ENCODE results near the gene PLEKHH3. TPM values are rescaled to one million over a fixed set of nuclear protein-coding genes. Genes with fewer than 3 reads are reported as not detected.

The PLEKHH3 gene
- total and polyA plus RNA-seq, 3 donors from 2014 or later: 42.8 to 67.3 (median 65.8) TPM

DNA sequence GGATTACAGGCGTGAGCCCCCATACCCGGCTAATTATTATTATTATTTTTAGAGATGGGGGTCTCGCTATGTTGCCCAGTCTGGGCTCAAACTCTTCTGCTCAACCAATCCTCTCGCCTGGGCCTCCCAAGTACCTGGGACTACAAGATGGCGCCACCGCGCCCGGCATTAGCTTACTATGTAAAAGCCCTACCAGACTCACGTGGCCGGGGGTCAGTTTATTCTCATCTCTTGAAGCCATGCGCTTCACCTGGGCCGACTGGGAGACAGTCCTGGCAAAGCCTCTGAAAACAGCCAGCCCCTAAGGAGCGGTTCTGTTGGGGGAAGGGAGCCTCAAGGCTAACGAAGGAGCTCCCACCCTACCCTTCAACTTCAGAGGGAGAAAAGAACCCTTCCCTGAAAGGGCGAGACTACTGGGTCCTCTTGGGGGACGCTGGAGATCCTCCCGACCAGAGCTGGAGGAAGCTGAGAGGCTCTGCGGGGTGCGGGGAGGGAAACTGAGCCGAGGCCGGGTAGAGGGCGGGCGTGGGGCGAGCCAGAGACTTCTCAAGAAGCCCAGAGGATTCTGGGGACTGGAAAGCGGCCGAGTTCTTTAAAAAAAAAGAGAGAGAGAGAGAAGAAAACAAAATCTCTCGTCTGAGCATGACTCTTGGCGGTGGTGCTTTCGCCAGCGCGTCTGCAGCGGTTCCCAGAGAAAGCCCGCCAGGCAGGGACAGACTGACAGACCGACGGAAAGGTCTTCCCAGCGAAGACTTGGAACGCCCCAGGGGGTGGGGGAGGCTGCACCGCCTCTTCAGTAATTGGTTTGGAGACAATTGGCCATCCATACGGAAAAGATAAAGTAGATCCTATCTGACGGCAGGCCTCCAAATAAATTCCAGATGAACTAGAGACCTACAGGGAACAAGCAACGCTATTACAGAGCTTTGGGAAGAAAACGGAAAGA lies 23.3 kb downstream of the PLEKHH3 start:
- intact Hi-C loops (cut with DNase I; ENCODE audit: low total_unique reads): no loop called here
- Histone ChIP-seq H3K27me3 (no peaks in the 10 kb centered on the region), H3K4me3 (peak overlapping the region; percentile 27 to 29), H3K9me3 (no peaks in the 10 kb centered on the region), H3K4me1 (peaks cover 20% of the 10 kb centered on the region), H3K27ac (peak overlapping the region; percentile 87 to 94), H3K36me3 (ENCODE audit: low read depth, missing control alignments) (no peaks in the 10 kb centered on the region)
- 17 to 18% methylated on average over 40 to 42 of the region's 42 CpGs for WGBS, 2 donors
- DNase-seq: peak; percentile 81
- TF ChIP-seq, protein P1, sequence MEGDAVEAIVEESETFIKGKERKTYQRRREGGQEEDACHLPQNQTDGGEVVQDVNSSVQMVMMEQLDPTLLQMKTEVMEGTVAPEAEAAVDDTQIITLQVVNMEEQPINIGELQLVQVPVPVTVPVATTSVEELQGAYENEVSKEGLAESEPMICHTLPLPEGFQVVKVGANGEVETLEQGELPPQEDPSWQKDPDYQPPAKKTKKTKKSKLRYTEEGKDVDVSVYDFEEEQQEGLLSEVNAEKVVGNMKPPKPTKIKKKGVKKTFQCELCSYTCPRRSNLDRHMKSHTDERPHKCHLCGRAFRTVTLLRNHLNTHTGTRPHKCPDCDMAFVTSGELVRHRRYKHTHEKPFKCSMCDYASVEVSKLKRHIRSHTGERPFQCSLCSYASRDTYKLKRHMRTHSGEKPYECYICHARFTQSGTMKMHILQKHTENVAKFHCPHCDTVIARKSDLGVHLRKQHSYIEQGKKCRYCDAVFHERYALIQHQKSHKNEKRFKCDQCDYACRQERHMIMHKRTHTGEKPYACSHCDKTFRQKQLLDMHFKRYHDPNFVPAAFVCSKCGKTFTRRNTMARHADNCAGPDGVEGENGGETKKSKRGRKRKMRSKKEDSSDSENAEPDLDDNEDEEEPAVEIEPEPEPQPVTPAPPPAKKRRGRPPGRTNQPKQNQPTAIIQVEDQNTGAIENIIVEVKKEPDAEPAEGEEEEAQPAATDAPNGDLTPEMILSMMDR (IDR thresholded peaks at IDR 0.05): no peak
- no peak for TF ChIP-seq POLR2A (IDR thresholded peaks at IDR 0.05)

DNA sequence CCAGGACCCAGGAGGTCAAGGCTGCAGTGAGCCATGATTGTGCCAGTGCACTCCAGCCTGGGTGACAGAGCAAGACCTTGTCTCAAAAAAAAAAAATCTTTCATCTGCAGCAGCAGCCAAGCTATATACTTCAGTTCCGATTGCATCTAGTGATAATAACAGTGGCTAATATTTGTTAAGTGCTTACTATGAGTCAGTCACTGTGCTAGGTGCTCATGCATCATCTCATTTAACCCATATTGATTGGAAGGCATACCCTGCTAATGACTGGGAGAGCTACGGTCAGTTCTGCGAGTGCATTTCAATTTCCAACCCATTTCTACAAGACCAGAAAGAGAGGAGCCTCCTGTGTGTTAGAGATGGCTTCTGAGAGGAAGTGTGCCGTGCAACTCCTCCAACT lies 25.4 kb downstream of the PLEKHH3 start:
- intact Hi-C loops (cut with DNase I; ENCODE audit: low total_unique reads): no loop called here
- H3K36me3 ChIP-seq (ENCODE audit: low read depth, missing control alignments): no peaks in the 10 kb centered on the region
- WGBS, 2 donors: 76 to 77% methylated on average over 4 of the region's 4 CpGs
- TF ChIP-seq POLR2A (IDR thresholded peaks at IDR 0.05): no peak
- TF ChIP-seq, protein P1 (IDR thresholded peaks at IDR 0.05): no peak
- peak overlapping the region in 1 of 2 donors; percentile 57 for H3K27ac ChIP-seq
- DNase-seq: no peak
- no peaks in the 10 kb centered on the region for H3K9me3 ChIP-seq
- H3K27me3 ChIP-seq: no peaks in the 10 kb centered on the region
- H3K4me3 ChIP-seq: no peak overlapping the region
- peaks cover 20% of the 10 kb centered on the region for H3K4me1 ChIP-seq

DNA sequence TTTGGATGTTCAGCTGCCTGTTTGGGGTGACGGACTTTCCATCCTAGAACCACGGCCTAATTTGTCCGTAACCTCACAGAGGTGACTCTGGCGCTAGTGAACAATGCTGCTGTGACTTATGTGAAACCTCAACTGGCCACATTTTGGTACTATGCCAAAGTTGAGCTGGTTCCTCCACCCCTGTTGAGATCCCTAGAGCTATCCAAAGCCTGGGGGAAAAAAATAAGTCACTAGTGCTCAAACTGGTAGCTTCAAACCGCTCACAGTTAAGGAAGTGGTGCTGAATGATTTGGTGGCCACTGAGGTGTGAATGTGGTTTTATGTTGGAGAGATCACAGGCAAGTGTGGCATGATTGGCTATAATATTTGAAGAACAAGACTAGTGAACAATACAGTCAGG lies 29.0 kb downstream of the PLEKHH3 start:
- DNase-seq: no peak
- H3K9me3 ChIP-seq: no peaks in the 10 kb centered on the region
- 93 to 98% methylated on average over 5 of the region's 5 CpGs for WGBS, 2 donors
- H3K36me3 ChIP-seq (ENCODE audit: low read depth, missing control alignments): no peaks in the 10 kb centered on the region
- no peak overlapping the region for H3K4me3 ChIP-seq
- H3K27me3 ChIP-seq: no peaks in the 10 kb centered on the region
- TF ChIP-seq, protein P1 (IDR thresholded peaks at IDR 0.05): no peak
- no peak for TF ChIP-seq POLR2A (IDR thresholded peaks at IDR 0.05)
- peaks cover 10% of the 10 kb centered on the region for H3K4me1 ChIP-seq
- intact Hi-C loops (cut with DNase I; ENCODE audit: low total_unique reads): no loop called here
- H3K27ac ChIP-seq: no peak overlapping the region

DNA sequence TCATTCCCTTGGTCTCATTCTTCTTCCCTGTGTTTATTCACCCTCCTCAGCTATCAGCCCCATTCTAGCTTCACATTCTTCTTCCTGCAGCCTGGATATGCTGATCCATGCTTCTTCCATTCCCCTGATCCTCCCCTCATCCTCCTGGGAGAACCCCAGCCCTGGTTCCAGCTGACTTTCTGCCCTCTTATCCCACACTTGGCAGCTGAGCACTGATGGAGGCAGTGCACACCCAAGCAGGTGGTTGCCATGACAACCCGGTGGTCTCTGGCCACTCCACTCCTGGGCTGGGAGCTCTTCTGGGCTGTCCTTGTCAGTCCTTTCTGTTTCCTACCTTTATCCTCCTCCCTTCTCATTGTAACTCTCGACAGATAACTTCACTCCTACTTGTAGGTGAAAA lies 34.5 kb downstream of the PLEKHH3 start:
- Histone ChIP-seq H3K4me3 (no peak overlapping the region), H3K9me3 (no peaks in the 10 kb centered on the region), H3K36me3 (ENCODE audit: low read depth, missing control alignments) (no peaks in the 10 kb centered on the region), H3K27me3 (no peaks in the 10 kb centered on the region), H3K4me1 (no peaks in the 10 kb centered on the region), H3K27ac (no peak overlapping the region)
- DNase-seq: no peak
- 35 to 41% methylated on average over 2 of the region's 2 CpGs for WGBS, 2 donors
- intact Hi-C loops (cut with DNase I; ENCODE audit: low total_unique reads): no loop called here
- TF ChIP-seq, protein P1 (IDR thresholded peaks at IDR 0.05): no peak
- no peak for TF ChIP-seq POLR2A (IDR thresholded peaks at IDR 0.05)
